HepG2 (cell line): ENCODE data around the gene RETREG2. TPM values are rescaled to one million over a fixed set of nuclear protein-coding genes. Genes with fewer than 3 reads are reported as not detected.

Experiments
- ATAC-seq: fragments of 200-7000 bp; cut with Tn5 transposase; 3 replicates; pipeline ENCODE4 v1.9.1; 2020; ENCODE audit warnings: mild to moderate bottlenecking, moderate library complexity
- BruUV-seq: library from RNA; stranded (reverse); fragments of 400-500 nt; replicated peaks from 2 replicates; lab custom pipeline; 2021; lab: Mats Ljungman, UMichigan
- CTCF ChIA-PET: fragments of 300-600 bp; formaldehyde crosslinking; extraction: SDS; loops from one replicate; lab custom pipeline; 2021; ENCODE audit warnings: low total read pairs, inconsistent platforms, low intra/inter-chr PET ratio; lab: Yijun Ruan, JAX
- POLR2A ChIA-PET: fragments of 350-600 bp; sonication (Branson Sonifier 250); formaldehyde crosslinking; loops from one replicate; lab custom pipeline; 2020; ENCODE audit warnings: antibody characterized with exemption, inconsistent platforms; lab: Yijun Ruan, JAX
- DNase-seq: peaks from one replicate; pipeline ENCODE4 v3.0.0-alpha.2; 2015; ENCODE audit warnings: low spot score
- FAIRE-seq: peaks from 3 replicates; lab custom pipeline; 2011; peaks lifted over from hg19 to GRCh38; lab: Jason Lieb, UNC
- H2AFZ ChIP-seq: one replicate; pipeline ENCODE4 v1.6.1; 2011; ENCODE audit warnings: low read length, inconsistent platforms
- H3K27ac ChIP-seq: fragments of 300-600 bp; 3 replicates; pipeline ENCODE4 v1.8.0; 2011; ENCODE audit warnings: mixed run types, mild to moderate bottlenecking, mixed read lengths, low read length, inconsistent platforms; ENCODE audit not compliant: insufficient read depth; ENCODE audit errors: extremely low read length
- H3K27me3 ChIP-seq, 2 experiments: fragments of 200-600 bp in 1 of 2; 2 replicates in 1 of 2; 3 replicates in 1 of 2; pipeline versions ENCODE4 v1.6.0 to v1.8.0; 2011; ENCODE audit warnings: low read length in 2 of 2, mild to moderate bottlenecking in 2 of 2, moderate library complexity in 2 of 2, inconsistent platforms in 1 of 2; ENCODE audit not compliant: insufficient read depth in 2 of 2, control insufficient read depth in 1 of 2
- H3K36me3 ChIP-seq, 2 experiments: fragments of 200-600 bp in 1 of 2; replicated peaks in 1 of 2; 2 replicates in 1 of 2; 3 replicates in 1 of 2; pipeline versions ENCODE4 v1.5.1 to v1.8.0; 2011; ENCODE audit warnings: low read length in 2 of 2, inconsistent platforms in 1 of 2; ENCODE audit not compliant: insufficient read depth in 2 of 2, control insufficient read depth in 1 of 2
- H3K4me1 ChIP-seq: 2 replicates; pipeline ENCODE4 v1.5.1; 2012; ENCODE audit warnings: low read length, inconsistent platforms; ENCODE audit not compliant: insufficient read depth
- H3K4me2 ChIP-seq: 2 replicates; pipeline ENCODE4 v1.6.0; 2011; ENCODE audit warnings: low read depth, low read length, inconsistent platforms
- H3K4me3 ChIP-seq, 3 experiments: fragments of 200-600 bp in 1 of 3; sonication (generic), shearing (Covaris generic) in 1 of 3; replicated peaks in 1 of 3; 2 replicates each; pipeline ENCODE4 v1.5.1; 2011 to 2016; ENCODE audit warnings: low read length in 3 of 3, inconsistent platforms in 2 of 3, low read depth in 2 of 3, mild to moderate bottlenecking in 2 of 3, control low read depth in 1 of 3, mixed read lengths in 1 of 3; ENCODE audit not compliant: insufficient read depth in 1 of 3
- H3K79me2 ChIP-seq: one replicate; pipeline ENCODE4 v1.6.1; 2011; ENCODE audit warnings: low read length, inconsistent platforms; ENCODE audit not compliant: insufficient read depth
- H3K9ac ChIP-seq: 2 replicates; pipeline ENCODE4 v1.6.0; 2011; ENCODE audit warnings: mild to moderate bottlenecking, low read depth, low read length, inconsistent platforms; ENCODE audit not compliant: insufficient read depth
- H3K9me3 ChIP-seq: 2 replicates; pipeline ENCODE4 v1.5.1; 2012; ENCODE audit warnings: mild to moderate bottlenecking, low read length
- H4K20me1 ChIP-seq: 2 replicates; pipeline ENCODE4 v1.6.0; 2011; ENCODE audit warnings: inconsistent platforms, mild to moderate bottlenecking, low read length, moderate library complexity; ENCODE audit not compliant: insufficient read depth
- CEBPG ChIP-seq: IDR thresholded peaks from 2 replicates; pipeline ENCODE4 v1.6.1; 2016
- DMAP1 ChIP-seq: IDR thresholded peaks from 2 replicates; pipeline ENCODE4 v1.6.1; 2016
- ESRRA ChIP-seq: sonication (generic); formaldehyde crosslinking; IDR thresholded peaks from 2 replicates; pipeline ENCODE4 v1.5.1; 2020; ENCODE audit warnings: mild to moderate bottlenecking, low read depth, missing genetic modification reagents
- GABPA ChIP-seq, 2 experiments: IDR thresholded peaks; 2 replicates each; pipeline ENCODE4 v1.6.1; 2011 to 2016; ENCODE audit warnings: low read depth in 2 of 2, low read length in 1 of 2, missing biosample characterization in 1 of 2, missing genetic modification characterization in 1 of 2
- MYNN ChIP-seq: sonication (generic); formaldehyde crosslinking; IDR thresholded peaks from 2 replicates; pipeline ENCODE4 v1.4.0; 2020; ENCODE audit warnings: mild to moderate bottlenecking, low read depth, missing genetic modification reagents
- NFATC3 ChIP-seq: sonication (generic); formaldehyde crosslinking; IDR thresholded peaks from 2 replicates; pipeline ENCODE4 v1.5.1; 2020; ENCODE audit warnings: mild to moderate bottlenecking, missing genetic modification reagents
- RBFOX2 ChIP-seq: fragments of 200-400 bp; formaldehyde crosslinking; IDR thresholded peaks from 2 replicates; pipeline ENCODE4 v1.6.1; 2017; ENCODE audit warnings: low read depth, mild to moderate bottlenecking, low read length
- SMAD9 ChIP-seq: sonication (generic); formaldehyde crosslinking; IDR thresholded peaks from 2 replicates; pipeline ENCODE4 v1.5.1; 2020; ENCODE audit warnings: mild to moderate bottlenecking, missing genetic modification reagents
- ZBTB3 ChIP-seq: sonication (generic); formaldehyde crosslinking; IDR thresholded peaks from 2 replicates; pipeline ENCODE4 v1.4.0; 2020; ENCODE audit warnings: low read depth, mild to moderate bottlenecking, moderate library complexity, missing genetic modification reagents, borderline replicate concordance
- ZMYM2 ChIP-seq: sonication (generic); formaldehyde crosslinking; IDR thresholded peaks from 2 replicates; pipeline ENCODE4 v1.8.0; 2022; ENCODE audit warnings: mild to moderate bottlenecking, missing genetic modification reagents
- ZNF3 ChIP-seq: IDR thresholded peaks from 2 replicates; pipeline ENCODE4 v1.7.0; 2017; ENCODE audit warnings: inconsistent platforms
- ZNF556 ChIP-seq: sonication (generic); formaldehyde crosslinking; IDR thresholded peaks from 2 replicates; pipeline ENCODE4 v1.4.0; 2020; ENCODE audit warnings: mild to moderate bottlenecking, missing genetic modification reagents, borderline replicate concordance
- ZNF615 ChIP-seq: sonication (generic); formaldehyde crosslinking; IDR thresholded peaks from 2 replicates; pipeline ENCODE4 v1.5.0; 2020; ENCODE audit warnings: mild to moderate bottlenecking, missing genetic modification reagents, borderline replicate concordance
- ZNF816 ChIP-seq: sonication (generic); formaldehyde crosslinking; IDR thresholded peaks from 2 replicates; pipeline ENCODE4 v1.8.0; 2022; ENCODE audit warnings: missing genetic modification reagents, mild to moderate bottlenecking, borderline replicate concordance
- WGBS: methylation state at CpG from one replicate; pipeline ENCODE4 v1.1.6; 2017; ENCODE audit warnings: low lambda C conversion rate; 5-methylcytosine and 5-hydroxymethylcytosine counted together
- in situ Hi-C: cut with HindIII; loops from 2 replicates; pipeline ENCODE4 v1.10.0; 2017; ENCODE audit warnings: low pct_unique_long_range_greater_than_20kb; ENCODE audit not compliant: extremely low pct_ligation_motif_present
- intact Hi-C: fragments of 100-400 bp; cut with micrococcal nuclease; formaldehyde crosslinking; loops from one replicate; pipeline ENCODE4 v1.10.0; 2022; ENCODE audit not compliant: unreplicated experiment
- polyA plus RNA-seq, 8 experiments: library from polyadenylated mRNA; depleted of rRNA in 3 of 8; stranded (reverse) in 7 of 8; unstranded in 1 of 8; fragments of >200 nt; fragmentation: Illumina TruSeq in 4 of 8; extraction: Trizol in 4 of 8; gene quantifications; 2 replicates each; pipeline versions ENCODE4 v1.2.1 to v1.2.3, GENCODE V29; 2011 to 2016; ENCODE audit warnings: low read depth in 4 of 8, missing spikeins in 1 of 8, mixed read lengths in 1 of 8; ENCODE audit not compliant: insufficient read depth in 1 of 8
- total RNA-seq, 5 experiments: library from RNA; depleted of rRNA; stranded (reverse); fragments of >200 nt; fragmentation: Illumina TruSeq; extraction: Trizol; gene quantifications; 2 replicates each; pipeline ENCODE4 v1.2.3, GENCODE V29; 2016; ENCODE audit warnings: low read depth in 1 of 5
- TF ChIP-seq, protein P1 (sequence below): sonication (generic); formaldehyde crosslinking; IDR thresholded peaks from 2 replicates; pipeline ENCODE4 v1.4.0; 2020; ENCODE audit warnings: missing genetic modification reagents, borderline replicate concordance
- TF ChIP-seq, protein P2 (sequence below): IDR thresholded peaks from 2 replicates; pipeline ENCODE4 v1.6.1; 2016; ENCODE audit warnings: missing biosample characterization, missing genetic modification reagents, low read depth
- TF ChIP-seq, protein P3 (sequence below): sonication (generic); formaldehyde crosslinking; IDR thresholded peaks from 2 replicates; pipeline ENCODE4 v1.5.0; 2020; ENCODE audit warnings: mild to moderate bottlenecking, missing genetic modification reagents, moderate library complexity

The RETREG2 gene
- total and polyA plus RNA-seq, 2 of the 13 experiments (the other 11 are each of a cell fraction or from before 2014, with no cell fraction given): 86.0 to 134 TPM

DNA sequence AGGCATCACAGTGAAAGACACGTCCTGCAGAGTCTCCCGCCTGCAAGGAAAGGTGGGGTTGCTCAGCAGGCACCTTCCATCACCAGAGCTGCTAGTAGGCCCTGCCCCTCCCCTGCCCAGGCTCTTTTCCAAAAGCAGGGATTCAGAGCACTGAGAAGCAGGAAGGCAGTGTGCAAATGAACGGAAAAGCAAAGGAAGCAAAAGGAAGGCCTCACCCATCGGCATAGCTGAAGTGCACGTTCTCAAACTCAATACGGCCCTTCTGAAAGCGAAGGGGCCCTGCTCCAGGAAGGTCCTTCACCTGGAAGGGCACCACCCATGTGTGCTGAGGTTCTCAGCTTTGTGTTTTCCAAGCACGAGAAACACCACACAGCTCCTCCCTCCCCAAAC, 34.9 kb downstream of the RETREG2 start (continued):
- no peak for TF ChIP-seq NFATC3 (CRISPR knock-in tag)
- TF ChIP-seq, protein P1, sequence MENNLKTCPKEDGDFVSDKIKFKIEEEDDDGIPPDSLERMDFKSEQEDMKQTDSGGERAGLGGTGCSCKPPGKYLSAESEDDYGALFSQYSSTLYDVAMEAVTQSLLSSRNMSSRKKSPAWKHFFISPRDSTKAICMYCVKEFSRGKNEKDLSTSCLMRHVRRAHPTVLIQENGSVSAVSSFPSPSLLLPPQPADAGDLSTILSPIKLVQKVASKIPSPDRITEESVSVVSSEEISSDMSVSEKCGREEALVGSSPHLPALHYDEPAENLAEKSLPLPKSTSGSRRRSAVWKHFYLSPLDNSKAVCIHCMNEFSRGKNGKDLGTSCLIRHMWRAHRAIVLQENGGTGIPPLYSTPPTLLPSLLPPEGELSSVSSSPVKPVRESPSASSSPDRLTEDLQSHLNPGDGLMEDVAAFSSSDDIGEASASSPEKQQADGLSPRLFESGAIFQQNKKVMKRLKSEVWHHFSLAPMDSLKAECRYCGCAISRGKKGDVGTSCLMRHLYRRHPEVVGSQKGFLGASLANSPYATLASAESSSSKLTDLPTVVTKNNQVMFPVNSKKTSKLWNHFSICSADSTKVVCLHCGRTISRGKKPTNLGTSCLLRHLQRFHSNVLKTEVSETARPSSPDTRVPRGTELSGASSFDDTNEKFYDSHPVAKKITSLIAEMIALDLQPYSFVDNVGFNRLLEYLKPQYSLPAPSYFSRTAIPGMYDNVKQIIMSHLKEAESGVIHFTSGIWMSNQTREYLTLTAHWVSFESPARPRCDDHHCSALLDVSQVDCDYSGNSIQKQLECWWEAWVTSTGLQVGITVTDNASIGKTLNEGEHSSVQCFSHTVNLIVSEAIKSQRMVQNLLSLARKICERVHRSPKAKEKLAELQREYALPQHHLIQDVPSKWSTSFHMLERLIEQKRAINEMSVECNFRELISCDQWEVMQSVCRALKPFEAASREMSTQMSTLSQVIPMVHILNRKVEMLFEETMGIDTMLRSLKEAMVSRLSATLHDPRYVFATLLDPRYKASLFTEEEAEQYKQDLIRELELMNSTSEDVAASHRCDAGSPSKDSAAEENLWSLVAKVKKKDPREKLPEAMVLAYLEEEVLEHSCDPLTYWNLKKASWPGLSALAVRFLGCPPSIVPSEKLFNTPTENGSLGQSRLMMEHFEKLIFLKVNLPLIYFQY (CRISPR knock-in tag): no peak
- no peak for TF ChIP-seq DMAP1 (CRISPR knock-in tag)
- no peak for TF ChIP-seq ZNF556 (CRISPR knock-in tag)
- no peak for TF ChIP-seq ESRRA (CRISPR knock-in tag)
- TF ChIP-seq, all 625 proteins: peak for 0

DNA sequence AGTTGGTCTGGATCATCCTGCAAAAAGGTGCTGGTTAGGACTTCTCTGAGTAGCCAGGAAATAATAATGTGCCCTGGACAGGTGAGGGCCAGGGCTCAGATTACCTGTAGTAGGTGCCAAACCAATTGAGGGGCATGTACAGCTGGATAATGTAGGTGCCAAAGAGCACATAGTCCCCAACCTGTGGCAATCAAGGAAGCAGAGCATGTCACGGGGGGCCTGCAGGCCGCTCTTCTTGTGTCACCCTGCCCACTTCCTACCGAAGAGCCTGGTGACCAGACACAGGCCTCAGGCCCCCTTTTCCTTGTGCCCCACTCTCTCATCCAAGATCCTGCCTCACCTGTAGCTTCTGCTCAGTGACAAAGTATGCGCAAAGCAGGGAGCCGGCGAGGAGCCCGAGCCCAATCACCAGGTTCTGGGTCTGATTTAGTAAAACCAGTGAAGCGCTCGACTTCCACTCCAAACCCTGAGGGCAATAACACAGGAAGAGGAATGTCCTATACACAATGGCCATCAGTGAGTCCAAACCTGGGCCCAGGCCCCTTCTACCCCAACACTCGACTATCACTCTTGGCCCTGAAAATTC, 35.5 kb downstream of the RETREG2 start:
- WGBS: 92% methylated on average over 9 of the region's 10 CpGs
- ChIA-PET CTCF (no interaction called here), POLR2A (interaction anchor here (1.1 to 3.4 kb wide), 2 partner anchors 37 kb away, joined by 4 to 20 read pairs; partner anchors contain the start of gene CNPPD1)
- Histone ChIP-seq H3K27me3 (no peaks in the 10 kb centered on the region), H3K4me3 (no peak overlapping the region), H3K9ac (no peak overlapping the region), H2AFZ (no peak overlapping the region), H3K79me2 (peaks cover 11% of the 10 kb centered on the region), H4K20me1 (no peaks in the 10 kb centered on the region), H3K36me3 (peaks cover 38 to 66% of the 10 kb centered on the region in 2 experiments), H3K27ac (no peak overlapping the region), H3K9me3 (no peaks in the 10 kb centered on the region), H3K4me1 (peaks cover 66% of the 10 kb centered on the region), H3K4me2 (no peak overlapping the region)
- intact Hi-C loops: no loop called here
- ATAC-seq (no peak), DNase-seq (no peak), FAIRE-seq (no peak)
- BruUV-seq: no TSS peak
- in situ Hi-C loops: no loop called here
- TF ChIP-seq CEBPG (CRISPR knock-in tag) (no peak), MYNN (no peak), ZNF816 (CRISPR knock-in tag) (no peak), SMAD9 (CRISPR knock-in tag) (no peak), ZNF556 (CRISPR knock-in tag) (no peak), ZNF615 (CRISPR knock-in tag) (no peak), ZBTB3 (CRISPR knock-in tag) (no peak), ZNF3 (no peak), RBFOX2 (no peak), GABPA (IDR thresholded peaks at IDR 0.05; ENCODE audit: low read depth, low read length) (no peak), GABPA (CRISPR knock-in tag; IDR thresholded peaks at IDR 0.05; ENCODE audit: low read depth) (no peak), ZMYM2 (CRISPR knock-in tag) (no peak)
- TF ChIP-seq, protein P2, sequence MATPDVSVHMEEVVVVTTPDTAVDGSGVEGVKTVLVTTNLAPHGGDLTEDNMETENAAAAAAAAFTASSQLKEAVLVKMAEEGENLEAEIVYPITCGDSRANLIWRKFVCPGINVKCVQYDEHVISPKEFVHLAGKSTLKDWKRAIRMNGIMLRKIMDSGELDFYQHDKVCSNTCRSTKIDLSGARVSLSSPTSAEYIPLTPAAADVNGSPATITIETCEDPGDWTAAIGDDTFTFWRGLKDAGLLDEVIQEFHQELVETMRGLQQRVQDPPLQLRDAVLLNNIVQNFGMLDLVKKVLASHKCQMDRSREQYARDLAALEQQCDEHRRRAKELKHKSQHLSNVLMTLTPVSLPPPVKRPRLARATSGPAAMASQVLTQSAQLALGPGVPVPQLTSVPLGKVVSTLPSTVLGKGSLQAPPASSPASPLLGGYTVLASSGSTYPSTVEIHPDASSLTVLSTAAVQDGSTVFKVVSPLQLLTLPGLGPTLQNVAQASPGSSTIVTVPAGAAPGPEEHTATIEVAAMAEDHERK (CRISPR knock-in tag): no peak
- TF ChIP-seq, protein P3, sequence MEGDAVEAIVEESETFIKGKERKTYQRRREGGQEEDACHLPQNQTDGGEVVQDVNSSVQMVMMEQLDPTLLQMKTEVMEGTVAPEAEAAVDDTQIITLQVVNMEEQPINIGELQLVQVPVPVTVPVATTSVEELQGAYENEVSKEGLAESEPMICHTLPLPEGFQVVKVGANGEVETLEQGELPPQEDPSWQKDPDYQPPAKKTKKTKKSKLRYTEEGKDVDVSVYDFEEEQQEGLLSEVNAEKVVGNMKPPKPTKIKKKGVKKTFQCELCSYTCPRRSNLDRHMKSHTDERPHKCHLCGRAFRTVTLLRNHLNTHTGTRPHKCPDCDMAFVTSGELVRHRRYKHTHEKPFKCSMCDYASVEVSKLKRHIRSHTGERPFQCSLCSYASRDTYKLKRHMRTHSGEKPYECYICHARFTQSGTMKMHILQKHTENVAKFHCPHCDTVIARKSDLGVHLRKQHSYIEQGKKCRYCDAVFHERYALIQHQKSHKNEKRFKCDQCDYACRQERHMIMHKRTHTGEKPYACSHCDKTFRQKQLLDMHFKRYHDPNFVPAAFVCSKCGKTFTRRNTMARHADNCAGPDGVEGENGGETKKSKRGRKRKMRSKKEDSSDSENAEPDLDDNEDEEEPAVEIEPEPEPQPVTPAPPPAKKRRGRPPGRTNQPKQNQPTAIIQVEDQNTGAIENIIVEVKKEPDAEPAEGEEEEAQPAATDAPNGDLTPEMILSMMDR: no peak
